Pulmonary artery endothelial cell (primary cell): ENCODE measurements around the gene TIAM2. TPM values are rescaled to one million over a fixed set of nuclear protein-coding genes. Genes with fewer than 3 reads are reported as not detected.
"Not testable (repeated sequence)": the region's sequence is repeated elsewhere in the genome, so short reads cannot be mapped to it uniquely, and the experiment has no call there.

ENCODE experiments used
- DNase-seq: peaks from one replicate; pipeline ENCODE4 v3.0.0-alpha.2; 2011; ENCODE audit warnings: low read depth, low spot score
- total RNA-seq: library from RNA; depleted of rRNA; stranded (reverse); fragments of >200 nt; gene quantifications from 2 replicates; pipeline ENCODE4 v1.2.3, GENCODE V29; 2014

TIAM2 gene
- total RNA-seq, 1 donor from 2014 or later: 10.9 TPM

GRCh38 chr6:155100087-155100486 lies 105.0 kb downstream of the TIAM2 start:
- DNase-seq: no peak

- no peak for DNase-seq
These were observed 105.5 kb downstream of the TIAM2 start for GRCh38 chr6:155100591-155100990.

- DNase-seq: peak; percentile 44
These were observed 108.0 kb downstream of the TIAM2 start for GRCh38 chr6:155103083-155103645.

GRCh38 chr6:155103816-155104366 lies 108.8 kb downstream of the TIAM2 start:
- DNase-seq: no peak

- no peak for DNase-seq
These were observed 111.5 kb downstream of the TIAM2 start for GRCh38 chr6:155106456-155107115.

- DNase-seq: no peak
These were observed 112.4 kb downstream of the TIAM2 start for GRCh38 chr6:155107432-155108069.

- DNase-seq: no peak
These were observed 113.1 kb downstream of the TIAM2 start for GRCh38 chr6:155108070-155108820.

- no peak for DNase-seq
These were observed 115.6 kb downstream of the TIAM2 start for GRCh38 chr6:155110721-155111120.

- DNase-seq: no peak
These were observed 117.6 kb downstream of the TIAM2 start for GRCh38 chr6:155112757-155113156.

GRCh38 chr6:155115893-155116570 lies 120.9 kb downstream of the TIAM2 start:
- DNase-seq: no peak

GRCh38 chr6:155116571-155116910 lies 121.4 kb downstream of the TIAM2 start:
- DNase-seq: no peak

GRCh38 chr6:155117256-155117655 lies 122.1 kb downstream of the TIAM2 start:
- DNase-seq: no peak

- DNase-seq: no peak
These were observed 122.7 kb downstream of the TIAM2 start for GRCh38 chr6:155117785-155118184.

- not testable (repeated sequence) for DNase-seq
These were observed 124.1 kb downstream of the TIAM2 start for GRCh38 chr6:155119201-155119600.

GRCh38 chr6:155120034-155120433 lies 124.9 kb downstream of the TIAM2 start:
- DNase-seq: no peak

- DNase-seq: no peak
These were observed 126.2 kb downstream of the TIAM2 start for GRCh38 chr6:155121294-155121693.

GRCh38 chr6:155121699-155122098 lies 126.6 kb downstream of the TIAM2 start:
- no peak for DNase-seq

- DNase-seq: no peak
These were observed 127.3 kb downstream of the TIAM2 start for GRCh38 chr6:155122199-155122950.

GRCh38 chr6:155123520-155123919 lies 128.4 kb downstream of the TIAM2 start:
- no peak for DNase-seq

GRCh38 chr6:155125906-155126305 lies 130.8 kb downstream of the TIAM2 start:
- DNase-seq: no peak
